Left lung (tissue), 10 donors: ENCODE measurements around the gene LRRN2. TPM values are rescaled to one million over a fixed set of nuclear protein-coding genes. Genes with fewer than 3 reads are reported as not detected.

Source experiments
- ATAC-seq: fragments of 200-7000 bp; cut with Tn5 transposase; one replicate; pipeline ENCODE4 v1.9.1; 2020; ENCODE audit warnings: moderate library complexity
- DNase-seq, 4 donors: peaks; one replicate each; pipeline ENCODE4 v3.0.0-alpha.2; 2013 to 2020
- H3K27ac ChIP-seq, 2 donors: fragments of 200-600 bp; sonication (generic) in 1 of 2; one replicate each; pipeline versions ENCODE4 v1.5.0 to v1.8.0; 2020 to 2021
- H3K27me3 ChIP-seq, 2 donors: fragments of 200-600 bp; sonication (generic) in 1 of 2; one replicate each; pipeline versions ENCODE4 v1.5.0 to v1.8.0; 2020 to 2021
- H3K36me3 ChIP-seq, 2 donors: fragments of 200-600 bp; sonication (generic) in 1 of 2; one replicate each; pipeline versions ENCODE4 v1.5.0 to v1.8.0; 2020 to 2021
- H3K4me1 ChIP-seq, 2 donors: fragments of 200-600 bp; one replicate each; pipeline ENCODE4 v1.8.0; 2021
- H3K4me3 ChIP-seq, 2 donors: fragments of 200-600 bp; sonication (generic) in 1 of 2; one replicate each; pipeline versions ENCODE4 v1.5.0 to v1.8.0; 2020 to 2021; ENCODE audit warnings: mild to moderate bottlenecking in 1 of 2
- H3K9me3 ChIP-seq, 2 donors: fragments of 200-600 bp; sonication (generic) in 1 of 2; one replicate each; pipeline versions ENCODE4 v1.5.0 to v1.8.0; 2020 to 2021
- CTCF ChIP-seq, 2 donors: fragments of 200-600 bp; sonication (generic) in 1 of 2; IDR thresholded peaks; one replicate each; pipeline versions ENCODE4 v1.5.0 to v1.8.0; 2021; ENCODE audit warnings: antibody characterized with exemption in 2 of 2
- intact Hi-C, 2 donors: fragments of 100-400 bp; cut with DNase I; formaldehyde crosslinking; loops; one replicate each; pipeline versions ENCODE4 v1.11.2 to v1.14.2; 2022
- polyA plus RNA-seq, 6 donors: library from polyadenylated mRNA; unstranded; fragments of 120-200 nt; gene quantifications; one replicate each; pipeline ENCODE4 v1.2.1, GENCODE V29; 2013; ENCODE audit not compliant: insufficient read length in 6 of 6
- total RNA-seq, 2 donors: library from RNA; stranded (reverse); fragmentation: NEBNext Ultra II Directional; extraction: Animal tissue kit (Norgen Biotek cat#: 25700); gene quantifications; one replicate each; pipeline ENCODE4 v1.2.1, GENCODE V29; 2021
- donor health status: DM: no; HTN: yes; CAD: no.
- donor health status: DM: no; HTN: no; CAD: no.

Gene LRRN2
- total and polyA plus RNA-seq, 8 donors = 1.6 to 7.1 (median 2.0) TPM

- no peaks in the 10 kb centered on the region for H3K9me3 ChIP-seq
- H3K27me3 ChIP-seq = no peaks in the 10 kb centered on the region
- intact Hi-C loops = no loop called here
- no peak overlapping the region for H3K4me3 ChIP-seq
- DNase-seq (no peak), ATAC-seq (no peak)
- H3K27ac ChIP-seq = no peak overlapping the region
- H3K4me1 ChIP-seq = peaks cover 0 to 2% of the 10 kb centered on the region in 2 donors
- TF ChIP-seq CTCF (IDR thresholded peaks at IDR 0.05) = no peak
- H3K36me3 ChIP-seq = no peaks in the 10 kb centered on the region
These were observed 16.0 kb downstream of the LRRN2 start for GRCh38 chr1:204669579-204669978.

GRCh38 chr1:204664384-204664651 is 21.2 kb downstream of the LRRN2 start:
- DNase-seq (no peak), ATAC-seq (no peak)
- Histone ChIP-seq H3K4me3 (no peak overlapping the region), H3K27me3 (no peaks in the 10 kb centered on the region), H3K4me1 (no peaks in the 10 kb centered on the region), H3K36me3 (no peaks in the 10 kb centered on the region), H3K9me3 (no peaks in the 10 kb centered on the region), H3K27ac (no peak overlapping the region)
- intact Hi-C loops = no loop called here
- no peak for TF ChIP-seq CTCF (IDR thresholded peaks at IDR 0.05)

DNA sequence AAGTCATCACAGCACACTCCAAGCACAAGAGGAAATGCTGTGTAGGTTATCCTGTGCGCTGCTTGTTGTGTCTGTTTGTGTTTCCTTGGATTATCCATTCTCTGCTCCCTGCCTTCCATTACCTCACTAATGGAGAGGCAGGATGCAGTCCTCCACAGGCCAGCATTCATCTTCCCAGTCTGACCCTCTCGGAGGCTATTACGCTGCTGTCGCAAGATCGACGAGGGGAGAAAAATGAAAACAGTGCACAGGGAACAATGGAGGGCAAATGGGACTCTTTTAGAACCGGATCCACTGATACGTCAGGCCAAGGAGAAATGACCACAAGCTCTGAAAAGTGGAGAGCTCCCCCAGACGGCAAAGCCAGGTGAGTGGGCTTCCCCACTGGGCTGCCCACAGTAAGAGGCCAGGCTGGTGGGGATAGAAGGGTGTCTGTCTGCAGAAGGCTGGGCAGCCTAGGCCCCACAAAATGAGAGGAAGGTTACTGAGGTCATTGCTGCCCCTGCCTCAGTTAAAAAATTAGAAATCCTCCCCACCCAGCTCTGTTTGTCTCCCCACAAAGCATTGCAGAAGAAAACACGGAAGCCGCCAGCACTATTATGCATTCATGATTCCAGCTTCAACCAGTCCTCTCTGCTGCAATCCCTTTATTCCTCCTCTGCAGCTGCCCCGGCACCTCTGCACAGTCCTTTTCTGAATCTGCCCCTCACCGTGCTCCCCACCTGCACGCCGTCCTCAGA is 21.7 kb downstream of the LRRN2 start:
- no peaks in the 10 kb centered on the region for H3K9me3 ChIP-seq
- no peak overlapping the region for H3K27ac ChIP-seq
- H3K36me3 ChIP-seq = no peaks in the 10 kb centered on the region
- DNase-seq (no peak), ATAC-seq (no peak)
- no peak overlapping the region for H3K4me3 ChIP-seq
- TF ChIP-seq CTCF (IDR thresholded peaks at IDR 0.05) = no peak
- intact Hi-C loops = no loop called here
- H3K27me3 ChIP-seq = no peaks in the 10 kb centered on the region
- no peaks in the 10 kb centered on the region for H3K4me1 ChIP-seq

DNA sequence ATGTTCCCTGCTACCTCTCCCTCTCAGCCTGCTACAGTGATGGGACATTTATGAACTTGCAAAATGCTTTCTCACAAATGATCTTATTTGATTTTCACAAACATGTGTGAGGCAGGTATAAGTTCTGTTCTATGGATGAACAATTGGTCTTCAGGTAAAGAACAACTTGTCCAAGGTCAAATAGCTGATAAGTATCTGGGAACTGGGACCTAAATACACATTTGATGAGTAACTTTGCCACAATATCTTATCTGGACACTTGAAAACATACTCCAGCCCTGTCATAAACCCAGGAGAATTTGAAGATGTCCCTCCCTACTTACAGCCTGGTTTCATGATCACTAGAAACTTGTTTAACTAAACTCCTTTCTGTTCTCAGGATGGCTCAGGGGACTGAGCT is 23.0 kb downstream of the LRRN2 start:
- intact Hi-C loops = no loop called here
- Histone ChIP-seq H3K27ac (no peak overlapping the region), H3K27me3 (no peaks in the 10 kb centered on the region), H3K9me3 (no peaks in the 10 kb centered on the region), H3K4me1 (no peaks in the 10 kb centered on the region), H3K36me3 (no peaks in the 10 kb centered on the region), H3K4me3 (no peak overlapping the region)
- ATAC-seq = no peak
- DNase-seq = no peak
- no peak for TF ChIP-seq CTCF (IDR thresholded peaks at IDR 0.05)

DNA sequence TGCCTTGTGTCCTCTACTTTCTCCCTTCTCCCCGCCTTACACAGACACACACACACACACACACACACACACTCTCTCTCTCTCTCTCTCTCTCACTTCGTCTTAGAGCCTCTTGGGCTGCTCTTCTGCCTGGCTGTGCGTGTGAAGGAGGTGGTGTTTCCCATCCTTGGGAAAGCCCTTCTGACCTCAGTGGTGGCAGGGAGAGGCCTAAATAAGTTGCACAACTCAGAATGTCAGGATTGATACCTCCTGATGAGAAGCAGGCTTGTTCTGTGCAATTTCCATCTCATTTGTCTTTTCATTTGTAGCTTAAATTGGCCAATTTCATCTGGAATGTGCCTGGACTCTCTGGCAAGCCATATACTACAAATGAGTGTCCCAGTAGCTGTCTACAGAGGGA is 25.0 kb downstream of the LRRN2 start:
- no peaks in the 10 kb centered on the region for H3K9me3 ChIP-seq
- H3K4me3 ChIP-seq = no peak overlapping the region
- no peaks in the 10 kb centered on the region for H3K4me1 ChIP-seq
- no peak for TF ChIP-seq CTCF (IDR thresholded peaks at IDR 0.05)
- no peak overlapping the region for H3K27ac ChIP-seq
- no peaks in the 10 kb centered on the region for H3K36me3 ChIP-seq
- DNase-seq (no peak), ATAC-seq (no peak)
- no peaks in the 10 kb centered on the region for H3K27me3 ChIP-seq
- intact Hi-C loops = no loop called here
